ENCODE data around the gene BATF2. TPM values are rescaled to one million over a fixed set of nuclear protein-coding genes. Genes with fewer than 3 reads are reported as not detected.
A peak's percentile ranks its signal among the peaks of the same experiment; 100 is the strongest.

BATF2 gene
- total and polyA plus RNA-seq, 2 donors (not counting 3 experiments of a cell fraction or from before 2014, with no cell fraction given): 0.75 TPM

DNA sequence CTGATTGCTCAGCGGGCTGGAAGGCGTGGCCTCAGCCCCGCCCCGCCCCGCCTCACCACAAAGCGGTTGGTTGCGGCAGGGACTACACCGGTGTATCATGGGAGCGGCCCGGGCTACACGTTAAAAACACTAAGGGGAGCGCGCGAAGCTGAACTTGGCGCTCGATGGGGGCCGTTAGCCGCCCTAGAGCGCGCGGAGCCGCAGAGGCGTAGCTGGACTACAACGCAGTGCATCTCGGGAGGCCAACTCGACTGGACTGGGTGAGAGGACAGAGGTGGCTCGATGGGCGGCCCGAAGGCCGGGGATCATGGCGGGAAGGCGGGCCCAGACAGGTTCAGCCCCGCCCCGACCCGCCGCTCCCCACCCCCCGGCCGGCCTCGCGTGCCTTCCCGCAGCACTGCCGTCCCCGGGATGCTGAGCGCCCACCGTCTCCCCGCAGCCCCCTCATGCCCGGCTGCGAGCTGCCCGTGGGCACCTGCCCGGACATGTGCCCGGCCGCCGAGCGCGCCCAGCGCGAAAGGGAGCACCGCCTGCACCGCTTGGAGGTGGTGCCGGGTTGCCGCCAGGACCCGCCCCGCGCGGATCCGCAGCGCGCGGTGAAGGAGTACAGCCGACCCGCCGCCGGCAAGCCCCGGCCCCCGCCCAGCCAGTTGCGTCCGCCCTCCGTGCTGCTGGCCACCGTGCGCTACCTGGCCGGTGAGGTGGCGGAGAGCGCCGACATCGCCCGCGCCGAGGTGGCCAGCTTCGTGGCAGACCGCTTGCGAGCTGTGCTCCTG is 44.3 kb upstream of the BATF2 start, which contains the start of gene SAC3D1:
TSS of gene SAC3D1 (plus strand) at position 364 of the 776 bp plus-strand sequence. CDS start at position 447, 83 bp downstream.
- Histone ChIP-seq H3K9me3 (replicated peaks; ENCODE audit: control insufficient read depth, insufficient read depth, low read length) (no peaks in the 10 kb centered on the region), H3K27me3 (ENCODE audit: control insufficient read depth in 2 of 2, insufficient read depth in 2 of 2, low read length in 2 of 2) (no peaks in the 10 kb centered on the region), H2AFZ (ENCODE audit: low read depth, low read length) (peak within 1 kb of the TSS; percentile 97), H3K36me3 (ENCODE audit: control insufficient read depth in 2 of 2, extremely low read depth in 1 of 2, insufficient read depth in 2 of 2, low read length in 2 of 2) (peaks cover 2 to 13% of the 10 kb centered on the region in 2 experiments), H3K9ac (replicated peaks; ENCODE audit: extremely low read depth, insufficient read depth, low read length) (peak within 1 kb of the TSS; percentile 74), H4K20me1 (replicated peaks; ENCODE audit: control insufficient read depth, extremely low read depth, insufficient read depth, low read length) (no peaks in the 10 kb centered on the region), H3K4me2 (ENCODE audit: insufficient read depth, low read length) (peak within 1 kb of the TSS; percentile 56), H3K27ac (ENCODE audit: insufficient read depth, low read depth, low read length) (peak within 1 kb of the TSS; percentile 66), H3K4me1 (ENCODE audit: control insufficient read depth, extremely low read depth, insufficient read depth, low read length) (peaks cover 9% of the 10 kb centered on the region), H3K4me3 (replicated peaks in 1 of 3; ENCODE audit: insufficient read depth in 1 of 3, low read depth in 1 of 3, low read length in 3 of 3) (peak within 1 kb of the TSS; percentile 44 to 62 (median 58)), H3K79me2 (ENCODE audit: control insufficient read depth, insufficient read depth, low read length) (no peaks in the 10 kb centered on the region), H3K9me1 (replicated peaks; ENCODE audit: control insufficient read depth, extremely low read depth, insufficient read depth, low read length) (no peaks in the 10 kb centered on the region)
- intact Hi-C loops (cut with micrococcal nuclease): loop anchor here (1.0 to 2.0 kb wide), 2 partner anchors 14 to 70 kb away; partner anchors contain the start of genes SNX15 and TM7SF2
- POLR2A ChIA-PET: interaction anchor here (1.0 kb wide), 1 partner anchor 27 kb away, joined by 3 read pairs; the partner anchor contains the start of gene ARL2
- DNase-seq (ENCODE audit: low read depth, low spot score) (peak; percentile 92), FAIRE-seq (peak; percentile 91)
- CTCF ChIA-PET: interaction anchor here (0.6 to 2.1 kb wide), 3 partner anchors 13 to 27 kb away, joined by 3 to 6 read pairs (median 5); partner anchors contain the start of genes ARL2 and SNX15
- peak; percentile 67 for TF ChIP-seq POLR2A (IDR thresholded peaks at IDR 0.05; ENCODE audit: low read depth, low read length)
- no peak for TF ChIP-seq EZH2 (IDR thresholded peaks at IDR 0.05; ENCODE audit: borderline replicate concordance, low read depth, low read length, severe bottlenecking)
- no peak for TF ChIP-seq MYC (IDR thresholded peaks at IDR 0.05; ENCODE audit: low read depth, low read length)
- TF ChIP-seq, protein P1, sequence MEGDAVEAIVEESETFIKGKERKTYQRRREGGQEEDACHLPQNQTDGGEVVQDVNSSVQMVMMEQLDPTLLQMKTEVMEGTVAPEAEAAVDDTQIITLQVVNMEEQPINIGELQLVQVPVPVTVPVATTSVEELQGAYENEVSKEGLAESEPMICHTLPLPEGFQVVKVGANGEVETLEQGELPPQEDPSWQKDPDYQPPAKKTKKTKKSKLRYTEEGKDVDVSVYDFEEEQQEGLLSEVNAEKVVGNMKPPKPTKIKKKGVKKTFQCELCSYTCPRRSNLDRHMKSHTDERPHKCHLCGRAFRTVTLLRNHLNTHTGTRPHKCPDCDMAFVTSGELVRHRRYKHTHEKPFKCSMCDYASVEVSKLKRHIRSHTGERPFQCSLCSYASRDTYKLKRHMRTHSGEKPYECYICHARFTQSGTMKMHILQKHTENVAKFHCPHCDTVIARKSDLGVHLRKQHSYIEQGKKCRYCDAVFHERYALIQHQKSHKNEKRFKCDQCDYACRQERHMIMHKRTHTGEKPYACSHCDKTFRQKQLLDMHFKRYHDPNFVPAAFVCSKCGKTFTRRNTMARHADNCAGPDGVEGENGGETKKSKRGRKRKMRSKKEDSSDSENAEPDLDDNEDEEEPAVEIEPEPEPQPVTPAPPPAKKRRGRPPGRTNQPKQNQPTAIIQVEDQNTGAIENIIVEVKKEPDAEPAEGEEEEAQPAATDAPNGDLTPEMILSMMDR (IDR thresholded peaks at IDR 0.05; ENCODE audit: extremely low read depth in 1 of 2, insufficient read depth in 1 of 2, low read depth in 1 of 2, low read length in 2 of 2): no peak
- TF ChIP-seq JUN (IDR thresholded peaks at IDR 0.05; ENCODE audit: borderline replicate concordance, insufficient read depth, insufficient read length, low read depth): no peak
- no peak for TF ChIP-seq GATA2 (IDR thresholded peaks at IDR 0.05; ENCODE audit: insufficient read depth, insufficient read length, low read depth, low read length)
- no peak for TF ChIP-seq MAX (IDR thresholded peaks at IDR 0.05; ENCODE audit: insufficient read depth, insufficient read length)
- TF ChIP-seq POLR2AphosphoS5 (IDR thresholded peaks at IDR 0.05; ENCODE audit: insufficient read depth, low read depth, low read length): peak; percentile 75
- TF ChIP-seq FOS (IDR thresholded peaks at IDR 0.05; ENCODE audit: borderline replicate concordance, insufficient read depth, low read length): no peak
- BruUV-seq (replicated peaks): no TSS peak
- dilution Hi-C loops (cut with MboI; ENCODE audit: extremely low pct_ligation_motif_present, low sequenced_read_pairs): no loop called here
